ENCODE results near the gene ZNF326.

The ZNF326 gene, protein sequence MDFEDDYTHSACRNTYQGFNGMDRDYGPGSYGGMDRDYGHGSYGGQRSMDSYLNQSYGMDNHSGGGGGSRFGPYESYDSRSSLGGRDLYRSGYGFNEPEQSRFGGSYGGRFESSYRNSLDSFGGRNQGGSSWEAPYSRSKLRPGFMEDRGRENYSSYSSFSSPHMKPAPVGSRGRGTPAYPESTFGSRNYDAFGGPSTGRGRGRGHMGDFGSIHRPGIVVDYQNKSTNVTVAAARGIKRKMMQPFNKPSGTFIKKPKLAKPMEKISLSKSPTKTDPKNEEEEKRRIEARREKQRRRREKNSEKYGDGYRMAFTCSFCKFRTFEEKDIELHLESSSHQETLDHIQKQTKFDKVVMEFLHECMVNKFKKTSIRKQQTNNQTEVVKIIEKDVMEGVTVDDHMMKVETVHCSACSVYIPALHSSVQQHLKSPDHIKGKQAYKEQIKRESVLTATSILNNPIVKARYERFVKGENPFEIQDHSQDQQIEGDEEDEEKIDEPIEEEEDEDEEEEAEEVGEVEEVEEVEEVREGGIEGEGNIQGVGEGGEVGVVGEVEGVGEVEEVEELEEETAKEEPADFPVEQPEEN

DNA sequence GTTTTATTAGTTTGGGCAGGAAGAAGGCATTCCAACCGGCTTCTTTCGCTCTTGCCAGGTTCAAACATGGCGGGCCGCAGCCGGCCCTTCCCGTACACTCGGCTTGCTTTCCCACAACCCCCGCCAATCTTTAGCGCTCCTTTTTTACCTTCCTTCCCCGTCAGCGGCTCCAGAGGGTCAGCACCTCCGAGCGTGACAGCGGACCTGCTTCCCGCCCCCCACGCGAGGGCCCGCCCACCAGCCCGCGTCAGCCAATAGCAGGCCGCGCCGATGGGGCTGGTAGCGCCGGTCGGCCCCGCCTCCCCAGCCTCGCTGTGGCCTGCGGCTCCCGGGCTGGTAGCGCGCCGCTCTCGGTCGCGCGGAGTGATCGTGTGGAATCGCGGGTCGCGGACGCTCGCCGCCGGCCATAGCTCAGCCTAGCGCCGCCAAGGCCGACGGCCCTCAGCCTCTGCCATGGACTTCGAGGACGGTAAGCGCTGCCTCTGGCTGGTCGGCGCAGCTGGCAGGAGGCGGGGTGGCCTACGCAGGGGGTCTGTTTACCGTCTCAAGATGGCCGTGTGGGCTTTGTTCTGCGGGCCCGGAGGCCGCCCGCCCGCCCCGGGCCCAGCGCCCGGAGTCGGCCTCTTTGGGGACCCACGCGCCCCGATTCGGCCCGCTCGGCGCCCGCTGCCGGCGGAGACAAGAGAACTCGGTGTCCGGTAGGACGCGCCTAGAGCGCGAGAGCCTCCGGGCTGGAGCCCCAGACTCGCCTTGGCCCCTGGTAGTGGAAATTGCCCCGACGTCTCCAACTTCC lies at the start of gene ZNF326:
Gene ZNF326 (plus strand): TSS at position 306 of the 793 bp plus-strand sequence. CDS start 148 bp downstream, at position 454.
- DNase-seq (ENCODE audit: extremely low read depth in 1 of 2, low read depth in 1 of 2), result peak; percentile 84 to 89

DNA sequence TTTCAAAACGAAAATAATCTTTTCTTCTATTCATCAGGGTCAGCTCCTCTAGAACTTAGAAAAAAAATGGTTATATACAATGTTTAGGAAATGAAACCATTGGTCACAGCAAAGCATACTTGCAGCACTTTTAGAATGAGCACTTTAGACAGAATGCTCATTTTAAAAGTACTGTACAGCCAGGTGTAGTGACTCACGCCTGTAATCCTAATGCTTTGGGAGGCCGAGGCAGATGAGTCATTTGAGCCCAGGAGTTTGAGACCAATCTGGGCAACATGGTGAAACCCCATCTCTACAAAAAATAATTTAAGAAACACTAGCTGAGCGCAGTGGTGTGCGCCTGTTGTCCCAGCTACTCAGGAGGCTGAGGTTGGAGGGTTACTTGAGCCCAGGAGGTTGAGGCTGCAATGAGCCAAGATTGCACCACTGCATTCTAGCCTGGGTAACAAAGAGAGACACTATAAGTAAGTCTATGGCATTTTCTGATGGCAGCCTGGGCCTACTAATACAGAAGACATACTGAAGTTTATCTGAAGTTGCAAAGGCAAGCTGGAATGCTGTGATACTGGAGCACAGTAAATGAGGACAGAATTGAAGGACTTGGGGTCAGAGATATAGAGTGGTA lies 48.9 kb upstream of the ZNF326 start:
- DNase-seq (ENCODE audit: extremely low read depth in 1 of 2, low read depth in 1 of 2), result no peak

DNA sequence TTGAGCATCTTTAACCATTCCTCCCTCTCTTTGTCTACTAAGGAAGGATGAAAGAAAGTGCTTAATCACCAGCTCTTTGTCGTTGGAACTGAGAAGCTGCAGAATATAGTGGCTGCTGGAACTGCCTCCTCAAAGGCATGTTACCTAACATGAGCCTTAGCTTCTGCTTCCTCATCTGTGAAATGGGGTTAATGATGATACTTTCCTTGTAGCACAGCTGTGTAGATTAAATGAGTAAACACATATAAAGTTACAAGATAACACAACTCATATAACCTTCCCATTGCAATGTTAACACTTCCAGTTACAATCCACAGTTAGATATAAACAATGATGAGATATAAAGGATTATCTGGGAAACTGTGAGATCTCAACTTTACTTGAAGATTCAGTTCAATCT lies 48.4 kb upstream of the ZNF326 start:
- no peak for DNase-seq (ENCODE audit: extremely low read depth in 1 of 2, low read depth in 1 of 2)

DNA sequence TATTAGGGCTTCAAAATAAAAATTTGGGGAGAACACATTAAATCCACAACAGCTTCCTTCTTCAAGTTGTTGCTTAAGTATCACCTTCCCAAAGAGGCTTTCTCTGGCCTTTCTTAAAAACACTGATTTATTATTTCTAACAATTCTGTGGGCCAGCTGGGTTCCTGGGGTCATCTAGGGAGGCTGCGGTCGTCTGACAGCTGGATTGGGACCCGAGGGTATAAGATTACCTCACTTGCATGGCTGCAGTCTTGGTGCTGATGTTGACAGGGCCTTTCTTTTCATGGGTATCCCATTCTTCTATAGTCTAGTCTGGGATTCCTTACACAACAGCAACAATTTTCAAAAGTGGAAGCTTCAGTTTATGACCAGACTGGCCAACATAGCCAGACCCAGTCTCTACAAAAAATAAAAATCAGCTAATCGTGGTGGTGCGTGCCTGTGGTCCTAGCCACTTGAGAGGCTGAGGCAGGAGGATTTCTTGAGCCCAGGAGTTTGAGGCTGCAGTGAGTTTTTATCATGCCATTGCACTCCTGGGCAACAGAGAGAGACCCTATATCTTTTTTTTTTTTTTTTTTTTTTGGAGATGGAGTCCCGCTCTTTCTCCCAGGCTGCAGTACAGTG lies 46.1 kb upstream of the ZNF326 start:
- DNase-seq (ENCODE audit: extremely low read depth in 1 of 2, low read depth in 1 of 2), result no peak

DNA sequence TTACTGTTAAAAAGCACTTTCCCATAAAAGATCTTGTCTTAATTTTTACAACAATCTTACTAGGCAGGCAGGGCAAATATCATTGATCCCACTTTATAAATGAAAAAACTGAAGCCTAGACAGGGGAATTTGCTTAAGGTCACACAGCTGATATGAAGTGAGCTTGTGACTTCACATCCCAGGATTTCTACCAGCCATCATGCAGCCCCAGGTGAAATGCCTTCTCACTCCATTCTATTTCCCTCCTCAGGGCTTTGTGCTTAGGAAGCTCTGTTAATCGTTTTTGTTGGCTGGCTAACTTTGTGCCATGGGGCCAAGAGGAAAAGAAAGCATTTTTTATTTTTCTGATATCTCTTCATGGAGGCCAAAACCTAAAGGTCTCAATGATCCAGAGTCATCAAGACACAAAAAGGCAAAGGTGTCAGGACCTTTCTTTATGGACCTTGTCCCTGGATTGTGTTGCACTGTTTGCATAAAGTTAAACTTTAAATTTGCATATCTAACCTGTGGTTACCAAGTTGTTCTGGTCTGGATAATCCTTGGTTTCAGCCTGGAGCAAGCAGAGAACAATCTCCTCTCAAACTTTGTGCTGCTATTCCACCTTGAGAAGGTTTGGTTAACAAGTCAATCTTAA lies 44.8 kb upstream of the ZNF326 start:
- DNase-seq (ENCODE audit: extremely low read depth in 1 of 2, low read depth in 1 of 2), result no peak

DNA sequence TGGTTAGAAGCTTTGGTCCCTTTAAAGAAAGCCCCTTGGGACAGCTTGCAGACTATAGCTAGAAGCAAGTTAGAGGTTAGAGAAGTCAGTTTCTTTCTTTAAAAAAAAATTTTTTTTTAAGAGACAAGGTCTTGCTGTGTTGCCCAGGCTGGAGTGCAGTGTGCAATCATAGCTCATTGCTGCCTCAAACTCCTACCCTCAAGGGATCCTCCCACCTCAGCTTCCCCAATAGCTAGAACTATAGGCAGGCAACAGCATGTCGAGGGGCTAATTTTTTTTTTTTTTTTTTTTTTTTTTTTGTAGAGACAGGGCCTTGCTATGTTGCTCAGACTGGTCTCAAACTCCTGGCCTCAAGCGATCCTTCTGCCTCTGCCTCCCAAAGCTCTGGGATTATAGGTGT lies 44.2 kb upstream of the ZNF326 start:
- DNase-seq (ENCODE audit: extremely low read depth in 1 of 2, low read depth in 1 of 2), result no peak

DNA sequence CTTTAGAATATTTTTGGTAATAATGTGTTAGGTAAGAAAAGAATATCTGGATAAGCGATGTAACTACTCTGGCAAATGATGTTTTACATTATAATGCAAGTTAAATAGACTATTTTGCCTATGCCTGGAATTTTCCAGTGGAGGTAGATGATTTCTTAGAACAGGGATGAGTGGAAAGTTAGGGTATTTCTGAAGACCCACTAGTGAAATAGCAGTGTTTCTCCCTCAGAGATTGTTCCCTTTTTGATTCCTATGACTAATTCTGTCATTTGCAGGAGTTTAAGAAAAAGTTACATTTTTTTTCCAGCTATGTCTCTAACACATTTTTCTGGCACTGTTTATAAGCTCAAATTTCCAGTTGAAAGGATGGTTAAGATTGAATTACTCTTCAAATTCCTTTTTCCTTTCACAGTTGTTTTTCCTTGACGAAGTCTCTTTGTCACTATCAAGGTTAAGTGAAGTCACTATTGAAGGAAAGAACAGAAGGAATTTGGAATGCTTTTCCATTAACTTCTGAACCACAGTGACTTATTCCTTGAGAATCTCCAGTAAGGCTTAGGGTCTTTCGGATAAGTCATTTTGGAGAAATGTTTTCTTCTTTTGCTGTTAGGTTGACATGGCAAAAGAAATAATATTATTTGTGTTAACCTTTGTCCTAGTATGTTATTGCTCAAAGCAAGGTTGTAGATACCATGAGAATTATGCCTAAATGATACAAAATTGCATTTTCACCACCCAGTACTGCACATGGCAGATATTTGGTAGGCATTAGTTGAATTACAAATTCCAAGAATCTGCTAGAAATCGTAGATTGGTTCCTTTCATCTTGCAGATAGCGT lies 42.9 kb upstream of the ZNF326 start:
- DNase-seq (ENCODE audit: extremely low read depth in 1 of 2, low read depth in 1 of 2), result no peak

DNA sequence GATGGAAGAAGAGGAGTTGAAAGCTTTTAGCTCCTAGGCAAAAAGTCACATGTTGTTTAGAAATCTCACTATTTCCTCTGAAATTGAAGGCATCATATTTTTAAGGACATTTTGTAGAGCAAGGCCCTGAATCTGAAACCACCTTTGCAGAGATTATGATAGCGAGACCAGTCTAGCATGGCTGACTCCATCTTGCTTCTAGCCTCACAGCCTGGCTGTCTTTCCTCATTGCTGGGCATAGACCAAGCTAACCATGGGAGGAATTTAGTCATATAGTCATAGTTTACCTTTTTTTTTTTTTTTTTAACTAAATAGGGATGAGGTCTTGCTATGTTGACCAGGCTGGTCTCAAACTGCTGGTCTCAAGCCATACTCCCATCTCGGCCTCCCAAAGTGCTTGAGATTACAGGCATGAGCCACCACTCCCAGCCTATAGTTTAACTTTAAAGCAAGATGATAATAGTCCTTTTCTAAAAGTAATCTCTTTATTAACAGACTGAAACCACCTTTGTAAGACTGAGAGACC lies 42.2 kb upstream of the ZNF326 start:
- DNase-seq (ENCODE audit: extremely low read depth in 1 of 2, low read depth in 1 of 2), result no peak

DNA sequence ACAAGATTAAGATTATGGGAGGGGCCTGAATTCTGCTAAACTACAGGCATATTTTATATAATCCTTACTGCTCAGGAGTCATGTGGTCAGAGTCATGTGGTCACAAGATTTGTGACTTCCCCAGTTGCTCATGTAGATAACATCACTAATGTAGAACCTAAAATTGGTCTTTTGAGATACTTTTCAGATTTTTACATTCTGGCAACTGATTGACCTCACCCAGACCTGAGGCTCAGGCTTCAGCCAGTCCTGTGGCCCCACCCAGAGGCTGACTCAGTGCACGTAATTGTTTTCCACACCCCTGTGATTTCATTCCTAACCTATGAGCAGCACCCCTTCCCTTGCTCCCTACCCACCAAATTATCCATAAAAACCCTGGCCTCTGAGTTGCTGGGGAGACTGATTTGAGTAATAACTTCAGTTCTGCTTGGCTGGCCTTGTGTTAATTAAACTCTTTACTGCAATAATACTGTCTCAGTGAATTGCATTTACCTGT lies 41.7 kb upstream of the ZNF326 start:
- DNase-seq (ENCODE audit: extremely low read depth in 1 of 2, low read depth in 1 of 2), result no peak

DNA sequence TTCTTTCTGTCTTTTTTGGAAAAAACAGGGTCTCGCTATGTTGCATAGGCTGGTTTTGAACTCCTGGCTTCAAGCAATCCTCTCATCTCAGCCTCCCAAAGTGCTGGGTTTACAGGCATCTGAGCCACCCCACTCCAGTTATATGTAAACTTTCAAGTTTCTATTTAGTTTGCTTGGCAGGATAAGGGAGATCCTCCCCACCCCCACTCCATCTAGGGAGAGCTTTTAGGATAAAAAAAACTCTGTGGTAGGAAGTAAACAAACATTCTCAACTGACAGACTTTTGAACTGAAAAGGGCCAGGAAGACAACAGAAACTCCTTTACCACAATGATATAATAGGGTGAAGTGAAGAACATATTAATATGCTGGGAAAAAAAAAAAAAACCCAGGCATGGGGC lies 41.0 kb upstream of the ZNF326 start:
- DNase-seq (ENCODE audit: extremely low read depth in 1 of 2, low read depth in 1 of 2), result no peak

DNA sequence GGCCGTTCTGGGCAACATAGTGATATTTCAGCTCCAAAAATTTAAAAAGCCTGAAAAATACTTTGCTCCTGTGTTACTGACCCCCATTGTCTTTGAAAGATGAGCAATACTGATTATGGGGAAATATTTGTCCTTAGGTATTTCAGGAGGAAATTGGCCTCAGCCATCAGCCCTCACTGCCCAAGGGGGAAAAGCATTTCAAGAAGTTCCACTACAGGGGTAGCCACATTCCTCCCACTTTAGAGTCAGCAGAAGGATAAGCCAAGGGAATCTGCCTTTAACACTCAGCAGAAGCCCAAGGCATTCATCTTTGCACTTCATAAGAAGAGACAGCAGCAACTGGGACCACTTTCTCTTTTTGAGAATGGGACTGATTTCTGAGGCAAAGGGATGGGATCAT lies 40.5 kb upstream of the ZNF326 start:
- DNase-seq (ENCODE audit: extremely low read depth in 1 of 2, low read depth in 1 of 2), result no peak

DNA sequence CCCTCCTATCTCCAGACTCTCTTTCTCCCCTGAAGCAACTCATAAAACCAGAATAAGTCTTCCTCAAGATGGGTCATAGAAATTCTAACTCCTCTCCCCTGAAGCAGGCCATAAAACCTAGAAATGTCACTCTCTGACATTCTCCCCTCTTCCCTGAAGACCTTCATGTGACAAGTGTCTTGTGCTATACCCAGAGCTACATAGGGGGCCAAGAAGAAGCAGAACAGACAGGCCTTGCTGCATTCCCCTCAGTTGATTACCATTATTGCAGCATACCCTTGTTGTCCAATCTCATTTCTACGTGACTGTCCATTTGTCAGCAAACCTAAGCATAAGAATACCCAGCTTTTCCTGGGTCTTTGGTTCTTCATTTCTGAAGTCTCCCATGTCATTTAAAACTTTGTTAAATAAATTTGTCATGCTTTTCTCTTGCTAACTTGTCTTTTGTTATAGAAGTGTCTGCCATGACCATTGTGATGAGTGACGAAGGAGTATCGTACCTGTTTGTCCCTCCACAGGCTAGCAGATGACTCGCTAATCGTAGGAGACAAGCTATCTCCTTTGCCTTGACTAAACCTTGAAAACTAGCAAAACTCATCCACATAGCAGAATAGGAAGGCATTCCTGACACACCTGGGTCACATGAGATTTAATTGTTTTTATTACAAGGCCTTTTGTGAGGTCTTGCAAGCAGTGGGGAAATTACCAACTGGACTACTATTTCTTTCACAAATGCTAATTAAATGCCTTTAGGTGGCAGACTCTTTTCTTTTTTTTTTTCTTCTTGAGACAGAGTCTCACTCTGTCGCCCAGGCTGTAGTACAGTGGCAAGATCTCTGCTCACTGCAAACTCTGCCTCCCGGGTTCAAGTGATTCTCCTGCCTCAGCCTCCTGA lies 39.4 kb upstream of the ZNF326 start:
- DNase-seq (ENCODE audit: extremely low read depth in 1 of 2, low read depth in 1 of 2), result no peak

DNA sequence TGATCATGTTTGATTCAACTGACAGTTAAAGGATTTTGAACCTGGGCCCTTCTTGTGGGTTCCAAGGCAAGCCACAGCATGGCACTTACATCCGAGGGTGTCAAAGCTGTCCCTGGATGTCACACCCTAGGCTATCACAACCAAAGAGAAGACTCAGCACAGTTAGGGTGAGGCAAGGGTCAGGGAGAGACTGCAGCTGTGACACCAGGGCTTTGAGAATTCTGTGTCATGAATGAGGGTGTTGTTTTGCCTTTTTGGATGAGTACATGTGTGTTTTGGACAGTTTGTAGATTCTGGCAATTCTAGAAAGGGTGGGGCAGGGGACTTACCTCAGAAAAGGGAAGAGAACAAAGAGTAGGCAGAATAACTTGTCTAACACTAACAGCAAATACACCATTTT lies 37.8 kb upstream of the ZNF326 start:
- DNase-seq (ENCODE audit: extremely low read depth in 1 of 2, low read depth in 1 of 2), result no peak

DNA sequence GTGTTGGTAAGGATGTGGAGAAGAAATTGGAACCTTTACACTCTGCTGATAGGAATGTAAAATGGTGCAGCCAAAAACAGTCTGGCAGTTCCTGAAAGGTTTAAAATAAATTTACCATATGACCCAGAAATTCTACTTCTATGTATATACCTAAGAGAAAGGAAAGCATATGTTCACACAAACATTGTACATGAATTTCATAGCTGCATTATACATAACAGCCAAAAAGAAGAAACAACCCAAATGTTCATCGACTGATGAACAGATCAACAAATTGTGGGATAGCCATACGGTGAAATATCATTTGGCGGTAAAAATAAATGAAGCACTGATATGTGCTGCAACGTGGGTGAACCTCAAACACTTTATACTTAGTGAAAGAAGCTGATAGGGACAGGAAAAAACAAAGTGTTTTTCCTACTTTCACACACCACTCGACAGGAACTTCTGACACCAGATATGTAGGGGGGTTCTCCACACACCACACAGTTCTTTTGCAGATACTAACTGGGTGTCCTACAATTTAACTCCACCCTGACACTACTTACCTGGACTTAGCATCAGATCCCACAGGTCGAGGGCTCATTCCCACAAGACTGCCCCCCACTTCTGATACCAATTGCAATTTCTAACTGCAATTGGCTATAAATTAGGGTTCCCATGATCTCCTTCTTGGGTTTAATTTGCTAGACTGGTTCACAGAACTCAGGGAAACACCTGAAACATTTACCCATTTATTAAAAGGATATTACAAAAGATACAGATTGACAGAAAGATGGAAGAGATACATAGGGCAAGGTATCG lies 35.9 kb upstream of the ZNF326 start:
- no peak for DNase-seq (ENCODE audit: extremely low read depth in 1 of 2, low read depth in 1 of 2)

DNA sequence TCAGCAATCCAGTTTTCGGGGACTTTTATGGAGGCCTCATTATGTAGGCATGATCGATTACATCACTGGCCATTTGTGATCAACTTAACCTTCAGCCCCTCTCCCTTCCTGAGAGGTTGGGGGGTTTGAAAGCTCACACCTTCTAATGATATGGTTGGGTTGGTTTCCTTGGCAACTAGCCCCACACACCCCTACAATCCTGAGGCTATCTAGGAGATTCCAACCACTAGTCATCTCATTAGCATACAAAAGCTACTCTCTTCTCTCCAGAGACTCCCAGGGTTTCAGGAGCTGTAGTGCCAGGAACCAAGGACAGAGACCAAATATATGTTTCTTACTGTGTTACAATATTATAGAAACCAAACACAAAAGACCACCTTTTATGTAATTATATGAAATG lies 35.2 kb upstream of the ZNF326 start:
- DNase-seq (ENCODE audit: extremely low read depth in 1 of 2, low read depth in 1 of 2), result no peak

DNA sequence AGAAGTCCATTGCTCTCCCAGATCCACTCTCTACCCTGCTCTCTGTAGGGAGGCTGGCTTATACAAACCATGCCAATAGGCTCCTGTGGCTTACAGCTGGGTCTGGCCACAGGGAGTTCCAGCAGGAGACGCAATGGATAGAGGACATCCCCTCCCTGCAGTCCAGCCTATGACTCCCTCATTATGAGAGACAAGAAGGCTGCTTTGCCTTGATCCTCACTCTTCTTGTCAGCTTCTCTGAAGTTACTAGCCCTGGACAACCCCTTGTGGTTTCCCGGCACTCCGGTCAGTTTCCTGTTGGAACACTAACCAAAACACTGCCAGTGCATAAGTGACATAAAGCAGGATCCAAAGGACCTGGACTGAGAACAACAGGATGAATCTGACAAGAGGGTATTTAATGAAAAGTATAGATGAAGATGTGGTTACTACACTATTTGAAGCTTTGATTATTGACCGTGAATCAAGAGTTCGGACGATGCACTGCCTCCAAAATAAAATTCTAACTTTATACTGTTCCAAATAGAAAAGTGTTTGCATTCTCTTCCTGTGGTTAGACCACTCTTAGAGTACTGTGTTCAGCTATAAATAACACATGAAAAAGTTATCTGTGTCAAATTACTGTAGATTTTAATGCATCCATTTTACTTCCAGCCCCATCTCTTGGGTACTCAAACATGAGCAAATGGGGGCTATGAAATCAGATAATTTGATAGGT lies 32.7 kb upstream of the ZNF326 start:
- DNase-seq (ENCODE audit: extremely low read depth in 1 of 2, low read depth in 1 of 2), result no peak

DNA sequence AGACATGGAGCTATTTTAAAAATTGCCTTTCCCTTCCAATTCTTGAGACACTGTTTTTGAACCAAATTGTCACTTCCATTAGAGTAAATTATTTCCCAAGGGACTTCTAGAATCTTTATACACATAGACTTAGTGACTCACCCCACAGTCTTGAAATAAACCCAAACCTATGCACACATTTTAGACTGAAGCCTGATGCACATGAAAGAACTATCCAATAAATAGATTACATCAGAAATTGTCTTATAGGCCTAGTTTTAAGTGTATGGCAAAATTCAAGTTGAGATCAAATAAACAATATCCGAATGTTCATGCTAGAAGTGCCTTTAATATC lies 32.2 kb upstream of the ZNF326 start:
- DNase-seq (ENCODE audit: extremely low read depth in 1 of 2, low read depth in 1 of 2), result no peak

Measured in activated CD8-positive, alpha-beta memory T cell treated with anti-CD3 and anti-CD28 coated beads for 1 hour (primary cell).